ENCODE results near the gene MEF2B. TPM values are rescaled to one million over a fixed set of nuclear protein-coding genes. Genes with fewer than 3 reads are reported as not detected.

The MEF2B gene
- total and polyA plus RNA-seq, 2 donors (not counting 3 experiments of a cell fraction or from before 2014, with no cell fraction given): 0.52 to 1.2 TPM

DNA sequence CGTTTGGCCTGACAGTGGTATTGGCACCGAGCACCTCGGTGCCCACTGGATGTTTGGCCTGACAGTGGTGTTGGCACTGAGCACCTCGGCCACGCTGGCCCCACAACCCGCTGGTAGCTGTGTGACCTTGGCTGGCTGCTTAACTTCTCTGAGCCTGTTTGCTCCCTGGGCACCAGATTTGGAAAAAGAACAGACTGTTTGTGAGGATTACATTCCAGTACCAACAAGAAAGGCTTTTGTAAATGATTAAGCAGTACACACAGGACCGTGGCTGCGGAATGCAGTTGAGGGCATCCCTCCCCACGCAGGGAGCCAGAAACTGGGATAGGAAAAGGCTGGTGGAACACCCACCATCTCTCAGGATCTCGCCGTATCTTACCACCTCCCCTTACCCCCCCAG, 74.4 kb downstream of the MEF2B start:
- CTCF ChIA-PET: no interaction called here
- intact Hi-C loops (cut with micrococcal nuclease): no loop called here
- Histone ChIP-seq H3K9me1 (replicated peaks; ENCODE audit: control insufficient read depth, extremely low read depth, insufficient read depth, low read length) (no peaks in the 10 kb centered on the region), H3K36me3 (ENCODE audit: control insufficient read depth in 2 of 2, extremely low read depth in 1 of 2, insufficient read depth in 2 of 2, low read length in 2 of 2) (no peaks in the 10 kb centered on the region), H2AFZ (ENCODE audit: low read depth, low read length) (no peak overlapping the region), H3K79me2 (ENCODE audit: control insufficient read depth, insufficient read depth, low read length) (no peaks in the 10 kb centered on the region), H3K27ac (ENCODE audit: insufficient read depth, low read depth, low read length) (no peak overlapping the region), H3K9me3 (replicated peaks; ENCODE audit: control insufficient read depth, insufficient read depth, low read length) (no peaks in the 10 kb centered on the region), H3K4me3 (replicated peaks in 1 of 3; ENCODE audit: insufficient read depth in 1 of 3, low read depth in 1 of 3, low read length in 3 of 3) (no peak overlapping the region), H4K20me1 (replicated peaks; ENCODE audit: control insufficient read depth, extremely low read depth, insufficient read depth, low read length) (no peaks in the 10 kb centered on the region), H3K27me3 (ENCODE audit: control insufficient read depth in 2 of 2, insufficient read depth in 2 of 2, low read length in 2 of 2) (no peaks in the 10 kb centered on the region), H3K9ac (replicated peaks; ENCODE audit: extremely low read depth, insufficient read depth, low read length) (no peak overlapping the region), H3K4me2 (ENCODE audit: insufficient read depth, low read length) (no peak overlapping the region), H3K4me1 (ENCODE audit: control insufficient read depth, extremely low read depth, insufficient read depth, low read length) (no peaks in the 10 kb centered on the region)
- dilution Hi-C loops (cut with MboI; ENCODE audit: extremely low pct_ligation_motif_present, low sequenced_read_pairs): no loop called here
- TF ChIP-seq EZH2 (IDR thresholded peaks at IDR 0.05; ENCODE audit: borderline replicate concordance, low read depth, low read length, severe bottlenecking) (no peak), GATA2 (IDR thresholded peaks at IDR 0.05; ENCODE audit: insufficient read depth, insufficient read length, low read depth, low read length) (no peak), POLR2AphosphoS5 (IDR thresholded peaks at IDR 0.05; ENCODE audit: insufficient read depth, low read depth, low read length) (no peak), JUN (IDR thresholded peaks at IDR 0.05; ENCODE audit: borderline replicate concordance, insufficient read depth, insufficient read length, low read depth) (no peak), MYC (IDR thresholded peaks at IDR 0.05; ENCODE audit: low read depth, low read length) (no peak), FOS (IDR thresholded peaks at IDR 0.05; ENCODE audit: borderline replicate concordance, insufficient read depth, low read length) (no peak), POLR2A (IDR thresholded peaks at IDR 0.05; ENCODE audit: low read depth, low read length) (no peak)
- TF ChIP-seq, protein P1, sequence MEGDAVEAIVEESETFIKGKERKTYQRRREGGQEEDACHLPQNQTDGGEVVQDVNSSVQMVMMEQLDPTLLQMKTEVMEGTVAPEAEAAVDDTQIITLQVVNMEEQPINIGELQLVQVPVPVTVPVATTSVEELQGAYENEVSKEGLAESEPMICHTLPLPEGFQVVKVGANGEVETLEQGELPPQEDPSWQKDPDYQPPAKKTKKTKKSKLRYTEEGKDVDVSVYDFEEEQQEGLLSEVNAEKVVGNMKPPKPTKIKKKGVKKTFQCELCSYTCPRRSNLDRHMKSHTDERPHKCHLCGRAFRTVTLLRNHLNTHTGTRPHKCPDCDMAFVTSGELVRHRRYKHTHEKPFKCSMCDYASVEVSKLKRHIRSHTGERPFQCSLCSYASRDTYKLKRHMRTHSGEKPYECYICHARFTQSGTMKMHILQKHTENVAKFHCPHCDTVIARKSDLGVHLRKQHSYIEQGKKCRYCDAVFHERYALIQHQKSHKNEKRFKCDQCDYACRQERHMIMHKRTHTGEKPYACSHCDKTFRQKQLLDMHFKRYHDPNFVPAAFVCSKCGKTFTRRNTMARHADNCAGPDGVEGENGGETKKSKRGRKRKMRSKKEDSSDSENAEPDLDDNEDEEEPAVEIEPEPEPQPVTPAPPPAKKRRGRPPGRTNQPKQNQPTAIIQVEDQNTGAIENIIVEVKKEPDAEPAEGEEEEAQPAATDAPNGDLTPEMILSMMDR (IDR thresholded peaks at IDR 0.05; ENCODE audit: extremely low read depth in 1 of 2, insufficient read depth in 1 of 2, low read depth in 1 of 2, low read length in 2 of 2): no peak
- TF ChIP-seq, protein P2, sequence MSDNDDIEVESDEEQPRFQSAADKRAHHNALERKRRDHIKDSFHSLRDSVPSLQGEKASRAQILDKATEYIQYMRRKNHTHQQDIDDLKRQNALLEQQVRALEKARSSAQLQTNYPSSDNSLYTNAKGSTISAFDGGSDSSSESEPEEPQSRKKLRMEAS (IDR thresholded peaks at IDR 0.05; ENCODE audit: insufficient read depth, insufficient read length): no peak
- FAIRE-seq: no peak
- DNase-seq (ENCODE audit: low read depth, low spot score): no peak
- BruUV-seq (replicated peaks): no TSS peak
- POLR2A ChIA-PET: no interaction called here

Other genes with a start within 250 kb of the MEF2B start
- gene HOMER3, start 229.0 kb downstream of the MEF2B start, total RNA-seq: 131 and 139 TPM in 2 replicates
- gene HOMER3, start 229.0 kb downstream of the MEF2B start, polyA plus RNA-seq: 180 and 184 TPM in 2 replicates
- gene SUGP2, start 136.7 kb downstream of the MEF2B start, total RNA-seq: 74.4 and 79.7 TPM in 2 replicates
- 43.3 and 44.6 TPM in 2 replicates for gene SUGP2, start 136.7 kb downstream of the MEF2B start, polyA plus RNA-seq
- 35.4 and 44.7 TPM in 2 replicates for gene ARMC6, start 136.7 kb downstream of the MEF2B start, total RNA-seq
- gene ARMC6, start 136.7 kb downstream of the MEF2B start, polyA plus RNA-seq: 33.9 and 42.4 TPM in 2 replicates
- 6.2 and 8.2 TPM in 2 replicates for gene SLC25A42, start 106.3 kb downstream of the MEF2B start, total RNA-seq
- 6.3 and 7.2 TPM in 2 replicates for gene SLC25A42, start 106.3 kb downstream of the MEF2B start, polyA plus RNA-seq
- gene TMEM161A, start 31.8 kb downstream of the MEF2B start, total RNA-seq: 23.3 and 24.1 TPM in 2 replicates
- gene TMEM161A, start 31.8 kb downstream of the MEF2B start, polyA plus RNA-seq: 54.9 and 72.6 TPM in 2 replicates
- gene BORCS8, start 21.9 kb upstream of the MEF2B start, total RNA-seq: 35.6 and 45.8 TPM in 2 replicates
- 37.4 and 49.7 TPM in 2 replicates for gene BORCS8, start 21.9 kb upstream of the MEF2B start, polyA plus RNA-seq
- gene RFXANK, start 22.0 kb upstream of the MEF2B start, total RNA-seq: 105 and 118 TPM in 2 replicates
- gene RFXANK, start 22.0 kb upstream of the MEF2B start, polyA plus RNA-seq: 124 and 146 TPM in 2 replicates
- gene NR2C2AP, start 33.2 kb upstream of the MEF2B start, total RNA-seq: 16.6 and 17.5 TPM in 2 replicates
- gene NR2C2AP, start 33.2 kb upstream of the MEF2B start, polyA plus RNA-seq: 11.9 and 13.4 TPM in 2 replicates
- not detected in 2 replicates for gene NCAN, start 41.7 kb upstream of the MEF2B start, total RNA-seq
- gene NCAN, start 41.7 kb upstream of the MEF2B start, polyA plus RNA-seq: not detected in 2 replicates
- gene TM6SF2, start 103.0 kb upstream of the MEF2B start, total RNA-seq: not detected in 2 replicates
- gene TM6SF2, start 103.0 kb upstream of the MEF2B start, polyA plus RNA-seq: 0.10 and 0.21 TPM in 2 replicates
- gene SUGP1, start 150.2 kb upstream of the MEF2B start, total RNA-seq: 59.9 and 64.7 TPM in 2 replicates
- gene SUGP1, start 150.2 kb upstream of the MEF2B start, polyA plus RNA-seq: 38.2 and 41.0 TPM in 2 replicates
- 57.3 and 70.0 TPM in 2 replicates for gene MAU2, start 150.6 kb upstream of the MEF2B start, total RNA-seq
- 36.9 and 43.4 TPM in 2 replicates for gene MAU2, start 150.6 kb upstream of the MEF2B start, polyA plus RNA-seq
- gene GATAD2A, start 235.4 kb upstream of the MEF2B start, total RNA-seq: 134 and 138 TPM in 2 replicates
- 26.2 and 27.3 TPM in 2 replicates for gene GATAD2A, start 235.4 kb upstream of the MEF2B start, polyA plus RNA-seq